GM18907 (cell line): ENCODE results near the gene BCKDK.
"Not testable (repeated sequence)": the region's sequence is repeated elsewhere in the genome, so short reads cannot be mapped to it uniquely, and the experiment has no call there.

ENCODE experiments used
- ATAC-seq: cut with Tn5 transposase; IDR thresholded peaks from one replicate; pipeline ENCODE4 v1.9.1; 2021; ENCODE audit warnings: mild to moderate bottlenecking, moderate library complexity; ENCODE audit not compliant: unreplicated experiment

Gene BCKDK

GRCh38 chr16:31118223-31119155 lies 10.3 kb downstream of the BCKDK start:
- no peak for ATAC-seq

DNA sequence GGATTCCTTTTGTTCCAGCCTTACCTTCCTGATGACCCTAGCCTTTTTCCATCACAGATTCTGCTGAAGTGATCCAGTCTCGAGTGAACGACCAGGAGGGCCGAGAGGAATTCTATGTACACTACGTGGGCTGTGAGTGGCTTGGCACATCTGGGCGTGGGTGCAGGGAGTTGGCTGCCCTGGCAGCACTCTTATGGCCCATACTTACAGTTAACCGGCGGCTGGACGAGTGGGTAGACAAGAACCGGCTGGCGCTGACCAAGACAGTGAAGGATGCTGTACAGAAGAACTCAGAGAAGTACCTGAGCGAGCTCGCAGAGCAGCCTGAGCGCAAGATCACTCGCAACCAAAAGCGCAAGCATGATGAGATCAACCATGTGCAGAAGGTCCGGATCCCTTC lies 11.9 kb downstream of the BCKDK start:
- no peak for ATAC-seq

- no peak for ATAC-seq
Observed at GRCh38 chr16:31125844-31126243, 17.7 kb downstream of the BCKDK start.

DNA sequence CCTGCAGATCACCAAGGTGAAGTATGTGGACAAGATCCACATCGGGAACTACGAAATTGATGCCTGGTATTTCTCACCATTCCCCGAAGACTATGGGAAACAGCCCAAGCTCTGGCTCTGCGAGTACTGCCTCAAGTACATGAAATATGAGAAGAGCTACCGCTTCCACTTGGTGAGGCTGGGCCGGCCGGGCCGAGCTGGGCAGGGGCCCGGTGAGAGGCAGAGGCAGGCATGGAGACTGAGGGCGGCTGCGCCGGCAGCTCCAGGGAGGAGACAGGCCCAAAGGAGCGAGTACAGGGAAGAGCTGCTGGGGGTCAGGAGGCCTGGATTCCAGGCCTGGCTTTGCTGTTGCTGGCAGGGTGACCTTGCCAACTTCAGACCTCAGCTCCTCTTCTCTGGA lies 19.0 kb downstream of the BCKDK start:
- no peak for ATAC-seq

GRCh38 chr16:31128711-31129567 lies 20.8 kb downstream of the BCKDK start:
- ATAC-seq = no peak

DNA sequence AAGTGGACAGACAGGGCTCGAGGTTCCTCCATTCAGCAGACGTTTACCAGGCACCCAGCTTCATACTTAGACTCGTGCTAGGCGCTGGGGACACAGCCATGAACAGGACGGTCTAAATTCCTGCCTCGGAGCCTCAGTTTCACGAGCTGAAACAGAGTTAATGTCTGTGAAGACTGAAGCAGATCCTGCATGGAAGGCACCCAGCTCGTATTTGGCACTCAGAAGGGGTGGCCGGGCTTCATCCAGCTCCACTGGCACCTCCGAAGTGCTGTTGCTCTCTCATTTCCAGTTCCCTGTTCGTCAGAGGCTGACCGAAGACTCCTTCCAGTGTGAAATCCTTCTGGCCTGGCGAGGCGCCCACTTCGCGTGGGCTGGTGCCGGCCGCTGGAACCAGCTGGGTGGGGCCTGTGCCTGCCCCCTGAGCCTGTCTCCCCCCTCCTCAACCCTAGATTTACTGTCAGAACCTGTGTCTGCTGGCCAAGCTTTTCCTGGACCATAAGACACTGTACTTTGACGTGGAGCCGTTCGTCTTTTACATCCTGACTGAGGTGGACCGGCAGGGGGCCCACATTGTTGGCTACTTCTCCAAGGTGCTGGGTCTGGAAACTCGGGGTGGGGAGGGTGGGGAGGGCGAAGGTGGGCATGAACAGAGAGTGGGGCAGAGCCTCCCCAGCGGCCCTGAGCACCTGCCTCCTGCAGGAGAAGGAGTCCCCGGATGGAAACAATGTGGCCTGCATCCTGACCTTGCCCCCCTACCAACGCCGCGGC lies 21.6 kb downstream of the BCKDK start:
- no peak for ATAC-seq

GRCh38 chr16:31130336-31130891 lies 22.2 kb downstream of the BCKDK start:
- no peak for ATAC-seq

- no peak for ATAC-seq
Observed at GRCh38 chr16:31130899-31131298, 22.7 kb downstream of the BCKDK start.

- no peak for ATAC-seq
Observed at GRCh38 chr16:31131416-31131815, 23.2 kb downstream of the BCKDK start.

- ATAC-seq = no peak
Observed at GRCh38 chr16:31131841-31132271, 23.7 kb downstream of the BCKDK start.

GRCh38 chr16:31132303-31132979 lies 24.3 kb downstream of the BCKDK start:
- no peak for ATAC-seq

GRCh38 chr16:31133046-31133501 lies 24.9 kb downstream of the BCKDK start:
- ATAC-seq = no peak

DNA sequence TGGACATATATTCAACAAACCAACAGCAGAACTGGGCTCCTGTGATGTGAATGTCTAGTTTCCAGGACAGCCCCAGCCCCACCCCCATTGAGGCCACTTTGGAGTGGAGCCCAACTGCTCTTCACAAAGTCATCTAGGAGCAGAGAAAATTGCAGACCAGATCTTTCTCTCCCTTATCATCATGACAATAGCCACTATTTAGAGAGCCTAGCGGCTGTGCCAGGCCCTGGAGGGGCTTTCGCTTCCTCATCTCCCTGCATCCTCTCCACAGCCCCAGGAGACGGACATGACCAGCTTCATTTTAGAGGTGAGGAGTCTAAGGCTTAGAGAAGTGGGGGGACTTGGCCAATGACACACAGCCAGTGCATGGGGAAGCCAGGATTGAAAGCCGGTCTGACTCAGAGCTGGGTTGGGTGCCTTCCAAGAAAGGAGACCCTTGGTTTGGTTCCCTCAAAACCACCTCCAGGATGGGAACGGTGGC lies 25.9 kb downstream of the BCKDK start:
- ATAC-seq = no peak

DNA sequence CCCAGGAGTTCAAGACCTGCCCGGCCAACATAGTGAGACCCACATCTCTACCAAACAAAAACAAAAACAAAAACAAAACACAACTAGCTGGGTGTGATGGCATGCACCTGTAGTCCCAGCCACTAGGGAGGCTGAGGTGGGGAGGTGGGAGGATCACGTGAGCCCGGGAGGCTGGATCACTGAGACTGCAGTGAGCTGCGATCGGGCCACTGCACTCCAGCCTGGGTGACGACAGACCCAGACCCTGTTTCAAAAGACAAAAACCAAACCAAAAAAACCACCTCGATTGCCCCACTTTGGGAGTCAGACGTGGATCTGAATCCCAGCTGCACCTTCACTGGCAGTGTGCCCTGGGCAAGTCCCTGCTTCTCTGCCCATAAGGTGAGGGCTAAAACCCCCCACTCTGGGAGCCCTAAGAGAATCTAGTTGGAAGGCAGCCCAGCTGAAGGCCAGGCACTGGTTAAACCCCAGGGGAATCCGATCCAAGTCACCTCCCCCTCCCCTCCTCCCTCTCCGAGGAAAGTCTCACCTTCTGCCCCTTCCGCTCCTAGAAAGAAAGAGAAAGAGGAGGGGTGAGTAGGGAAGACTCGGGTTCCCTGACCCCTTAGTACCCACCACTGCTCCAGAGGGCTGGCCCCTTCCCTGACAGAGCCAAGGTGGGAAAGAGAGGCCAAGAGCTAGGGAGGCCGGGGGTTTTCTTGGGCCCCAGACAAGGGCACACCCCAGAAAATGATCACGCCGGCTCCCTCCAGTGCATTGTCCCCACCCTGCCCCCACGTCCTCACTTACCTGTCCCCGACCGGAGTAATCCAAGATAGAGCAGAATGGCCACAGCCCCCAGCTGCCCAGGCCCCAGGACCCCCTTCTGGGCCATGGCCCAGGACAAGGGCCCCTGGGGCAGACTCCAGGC lies 26.7 kb downstream of the BCKDK start:
- no peak for ATAC-seq

DNA sequence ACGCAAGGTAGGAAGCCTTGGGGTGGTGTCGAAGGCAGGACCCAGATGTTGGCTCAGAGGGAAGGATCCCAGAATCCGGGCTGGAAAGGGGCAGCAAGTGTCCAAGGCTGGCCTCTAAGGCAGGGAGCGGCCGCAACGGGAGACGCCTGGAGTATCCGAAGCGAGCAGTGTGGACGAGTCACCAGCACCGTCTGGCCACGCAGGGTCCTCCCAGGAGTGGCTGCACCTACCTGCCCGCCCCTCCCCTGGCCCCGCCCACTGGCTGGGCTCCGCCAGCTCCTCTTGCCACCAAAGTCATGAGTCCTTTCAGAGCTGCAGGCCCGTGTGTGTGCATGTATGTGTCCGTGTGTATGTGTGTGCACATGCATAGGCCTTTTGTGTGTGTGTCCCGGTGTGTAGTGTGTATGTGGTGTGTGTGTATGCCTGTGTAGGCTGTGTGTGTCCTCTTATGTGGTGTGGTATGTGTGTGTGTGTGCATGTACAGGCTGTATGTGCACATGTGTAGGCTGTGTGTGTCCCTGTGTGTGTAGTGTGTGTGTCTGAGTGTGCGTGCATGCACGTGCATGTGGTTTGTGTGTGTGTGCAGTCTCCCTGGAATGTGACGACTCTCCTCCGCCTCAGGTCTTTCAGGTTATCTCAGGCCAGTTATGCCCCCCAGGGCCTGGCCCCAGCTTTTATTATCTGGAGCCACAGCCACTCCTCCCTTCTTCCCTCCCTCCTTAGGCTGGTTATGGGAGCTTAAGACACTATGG lies 27.5 kb downstream of the BCKDK start, which contains the start of gene PRSS8:
TSS of gene PRSS8 (minus strand) at position 193 of the 752 bp plus-strand sequence. CDS start 229 bp downstream, outside the sequence.
- no peak for ATAC-seq

GRCh38 chr16:31136287-31136662 lies 28.1 kb downstream of the BCKDK start:
- no peak for ATAC-seq

GRCh38 chr16:31136822-31137499 lies 28.8 kb downstream of the BCKDK start:
- not testable (repeated sequence) for ATAC-seq
